Endothelial cell of umbilical vein (primary cell): Measurements from ENCODE around the gene CNTN5. TPM values are rescaled to one million over a fixed set of nuclear protein-coding genes. Genes with fewer than 3 reads are reported as not detected.

ENCODE experiments used
- BruUV-seq: library from RNA; stranded (reverse); fragments of 400-500 nt; replicated peaks from 2 replicates; lab custom pipeline; 2021; lab: Mats Ljungman, UMichigan
- CTCF ChIA-PET: fragments of 300-600, 350-600 bp; sonication (Branson Sonifier 250); formaldehyde crosslinking; loops from one replicate; lab custom pipeline; 2021; ENCODE audit warnings: antibody characterized with exemption, inconsistent platforms; lab: Charles Lee
- POLR2A ChIA-PET: fragments of 300-600, 350-600 bp; sonication (Branson Sonifier 250); formaldehyde crosslinking; loops from one replicate; lab custom pipeline; 2021; ENCODE audit warnings: antibody characterized with exemption, inconsistent platforms; lab: Charles Lee
- DNase-seq: peaks from one replicate; pipeline ENCODE4 v3.0.0-alpha.2; 2011; ENCODE audit warnings: low read depth, low spot score
- FAIRE-seq: peaks from 2 replicates; lab custom pipeline; 2011; peaks lifted over from hg19 to GRCh38; lab: Jason Lieb, UNC
- H2AFZ ChIP-seq: 2 replicates; pipeline ENCODE4 v1.6.0; 2012; ENCODE audit warnings: low read depth, low read length, control low read depth, inconsistent platforms
- H3K27ac ChIP-seq: 2 replicates; pipeline ENCODE4 v1.5.1; 2011; ENCODE audit warnings: low read depth, mild to moderate bottlenecking, control low read depth, low read length, moderate library complexity; ENCODE audit not compliant: insufficient read depth
- H3K27me3 ChIP-seq, 2 experiments: 2 replicates each; pipeline versions ENCODE4 v1.6.0 to v1.6.1; 2011; ENCODE audit warnings: low read length in 2 of 2, mixed read lengths in 1 of 2; ENCODE audit not compliant: control insufficient read depth in 2 of 2, insufficient read depth in 2 of 2
- H3K36me3 ChIP-seq, 2 experiments: 2 replicates in 1 of 2; 3 replicates in 1 of 2; pipeline ENCODE4 v1.5.1; 2011; ENCODE audit warnings: low read length in 2 of 2, mild to moderate bottlenecking in 1 of 2, moderate library complexity in 1 of 2; ENCODE audit not compliant: control insufficient read depth in 2 of 2, insufficient read depth in 2 of 2; ENCODE audit errors: extremely low read depth in 1 of 2
- H3K4me1 ChIP-seq: 3 replicates; pipeline ENCODE4 v1.5.1; 2011; ENCODE audit warnings: mild to moderate bottlenecking, low read length; ENCODE audit not compliant: control insufficient read depth, insufficient read depth; ENCODE audit errors: extremely low read depth
- H3K4me2 ChIP-seq: 2 replicates; pipeline ENCODE4 v1.6.1; 2011; ENCODE audit warnings: low read length, control low read depth, mixed read lengths; ENCODE audit not compliant: insufficient read depth
- H3K4me3 ChIP-seq, 3 experiments: fragments of 200-600 bp in 1 of 3; sonication (generic), shearing (Covaris generic) in 1 of 3; replicated peaks in 1 of 3; 2 replicates each; pipeline ENCODE4 v1.5.1; 2011 to 2016; ENCODE audit warnings: control low read depth in 3 of 3, low read length in 3 of 3, mild to moderate bottlenecking in 2 of 3, inconsistent platforms in 1 of 3, low read depth in 1 of 3, moderate library complexity in 1 of 3; ENCODE audit not compliant: insufficient read depth in 1 of 3
- H3K79me2 ChIP-seq: 2 replicates; pipeline ENCODE4 v1.6.0; 2012; ENCODE audit warnings: low read length, inconsistent platforms; ENCODE audit not compliant: control insufficient read depth, insufficient read depth
- H3K9ac ChIP-seq: replicated peaks from 2 replicates; pipeline ENCODE3; 2011; ENCODE audit warnings: low read length, control low read depth; ENCODE audit not compliant: insufficient read depth; ENCODE audit errors: extremely low read depth
- H3K9me1 ChIP-seq: replicated peaks from 3 replicates; pipeline ENCODE4 v1.6.0; 2011; ENCODE audit warnings: mild to moderate bottlenecking, low read length; ENCODE audit not compliant: control insufficient read depth, insufficient read depth; ENCODE audit errors: extremely low read depth
- H3K9me3 ChIP-seq: replicated peaks from 2 replicates; pipeline ENCODE4 v1.5.1; 2012; ENCODE audit warnings: low read length, inconsistent platforms; ENCODE audit not compliant: control insufficient read depth, insufficient read depth
- H4K20me1 ChIP-seq: replicated peaks from 2 replicates; pipeline ENCODE3; 2011; ENCODE audit warnings: mild to moderate bottlenecking, low read length; ENCODE audit not compliant: control insufficient read depth, insufficient read depth; ENCODE audit errors: extremely low read depth
- EZH2 ChIP-seq: IDR thresholded peaks from 2 replicates; pipeline ENCODE4 v1.6.1; 2012; ENCODE audit warnings: borderline replicate concordance, low read depth, mild to moderate bottlenecking, moderate library complexity, low read length, inconsistent platforms; ENCODE audit not compliant: severe bottlenecking
- FOS ChIP-seq: IDR thresholded peaks from 2 replicates; pipeline ENCODE4 v1.6.1; 2011; ENCODE audit warnings: mild to moderate bottlenecking, low read length, moderate library complexity, borderline replicate concordance; ENCODE audit not compliant: insufficient read depth
- GATA2 ChIP-seq: IDR thresholded peaks from 2 replicates; pipeline ENCODE4 v1.7.0; 2011; ENCODE audit warnings: low read depth, mild to moderate bottlenecking, moderate library complexity, mixed read lengths, low read length; ENCODE audit not compliant: insufficient read length, insufficient read depth
- JUN ChIP-seq: IDR thresholded peaks from 2 replicates; pipeline ENCODE4 v1.6.1; 2011; ENCODE audit warnings: borderline replicate concordance, low read depth; ENCODE audit not compliant: insufficient read length, insufficient read depth
- MYC ChIP-seq: IDR thresholded peaks from one replicate; pipeline ENCODE4 v1.6.1; 2011; ENCODE audit warnings: mild to moderate bottlenecking, low read depth, low read length
- POLR2A ChIP-seq: IDR thresholded peaks from 2 replicates; pipeline ENCODE4 v1.6.1; 2012; ENCODE audit warnings: low read depth, mild to moderate bottlenecking, control low read depth, low read length
- POLR2AphosphoS5 ChIP-seq: IDR thresholded peaks from 2 replicates; pipeline ENCODE4 v1.6.1; 2012; ENCODE audit warnings: low read depth, mild to moderate bottlenecking, control low read depth, low read length, moderate library complexity; ENCODE audit not compliant: insufficient read depth
- dilution Hi-C: fragments of 300-500 bp; cut with MboI; formaldehyde crosslinking; loops from one replicate; pipeline ENCODE4 v1.15.0; 2019; ENCODE audit warnings: low sequenced_read_pairs; ENCODE audit not compliant: extremely low pct_ligation_motif_present
- intact Hi-C: fragments of 100-400 bp; cut with micrococcal nuclease; formaldehyde crosslinking; loops from one replicate; pipeline ENCODE4 v1.10.0; 2022
- polyA plus RNA-seq, 4 experiments: library from polyadenylated mRNA; depleted of rRNA in 3 of 4; stranded (reverse) in 3 of 4; unstranded in 1 of 4; fragments of >200 nt; gene quantifications; 2 replicates each; pipeline versions ENCODE4 v1.2.1 to v1.2.3, GENCODE V29; 2011 to 2012; ENCODE audit warnings: missing spikeins in 1 of 4
- total RNA-seq: library from RNA; stranded (reverse); gene quantifications from 2 replicates; pipeline ENCODE4 v1.2.3, GENCODE V29; 2021
- TF ChIP-seq, protein P1 (sequence below), 2 donors: IDR thresholded peaks; 1 replicate in 1 of 2; 2 replicates in 1 of 2; pipeline ENCODE4 v1.5.1; 2011; ENCODE audit warnings: low read length in 2 of 2, mild to moderate bottlenecking in 2 of 2, moderate library complexity in 2 of 2, control low read depth in 1 of 2, inconsistent platforms in 1 of 2, low read depth in 1 of 2; ENCODE audit not compliant: insufficient read depth in 1 of 2; ENCODE audit errors: extremely low read depth in 1 of 2
- TF ChIP-seq, protein P2 (sequence below): IDR thresholded peaks from 2 replicates; pipeline ENCODE4 v1.6.1; 2011; ENCODE audit not compliant: insufficient read depth, insufficient read length

The CNTN5 gene
- total and polyA plus RNA-seq, 2 donors (not counting 3 experiments of a cell fraction or from before 2014, with no cell fraction given) = not detected

DNA sequence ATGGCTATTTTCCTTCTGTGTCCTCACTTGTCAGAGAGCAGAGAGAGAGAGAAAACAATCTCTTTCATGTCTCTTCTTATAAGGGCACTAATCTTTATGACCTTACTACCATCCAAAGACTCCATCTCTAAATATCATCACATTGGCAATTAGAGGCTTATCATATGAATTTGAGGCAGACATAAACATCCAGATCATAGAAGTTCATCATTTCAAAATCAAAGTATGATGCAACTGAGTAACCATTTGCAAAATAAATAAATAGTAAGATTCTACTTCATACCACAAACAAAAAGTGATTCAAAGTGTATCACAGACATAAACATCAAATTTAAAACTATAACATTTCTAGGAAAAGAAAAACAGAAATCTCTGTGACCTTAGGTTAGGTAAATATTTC lies 1161.6 kb downstream of the CNTN5 start:
- DNase-seq (no peak), FAIRE-seq (no peak)
- no peak overlapping the region for H3K9ac ChIP-seq
- TF ChIP-seq MYC = no peak
- TF ChIP-seq, protein P1, sequence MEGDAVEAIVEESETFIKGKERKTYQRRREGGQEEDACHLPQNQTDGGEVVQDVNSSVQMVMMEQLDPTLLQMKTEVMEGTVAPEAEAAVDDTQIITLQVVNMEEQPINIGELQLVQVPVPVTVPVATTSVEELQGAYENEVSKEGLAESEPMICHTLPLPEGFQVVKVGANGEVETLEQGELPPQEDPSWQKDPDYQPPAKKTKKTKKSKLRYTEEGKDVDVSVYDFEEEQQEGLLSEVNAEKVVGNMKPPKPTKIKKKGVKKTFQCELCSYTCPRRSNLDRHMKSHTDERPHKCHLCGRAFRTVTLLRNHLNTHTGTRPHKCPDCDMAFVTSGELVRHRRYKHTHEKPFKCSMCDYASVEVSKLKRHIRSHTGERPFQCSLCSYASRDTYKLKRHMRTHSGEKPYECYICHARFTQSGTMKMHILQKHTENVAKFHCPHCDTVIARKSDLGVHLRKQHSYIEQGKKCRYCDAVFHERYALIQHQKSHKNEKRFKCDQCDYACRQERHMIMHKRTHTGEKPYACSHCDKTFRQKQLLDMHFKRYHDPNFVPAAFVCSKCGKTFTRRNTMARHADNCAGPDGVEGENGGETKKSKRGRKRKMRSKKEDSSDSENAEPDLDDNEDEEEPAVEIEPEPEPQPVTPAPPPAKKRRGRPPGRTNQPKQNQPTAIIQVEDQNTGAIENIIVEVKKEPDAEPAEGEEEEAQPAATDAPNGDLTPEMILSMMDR (IDR thresholded peaks at IDR 0.05; ENCODE audit: extremely low read depth in 1 of 2, insufficient read depth in 1 of 2, low read depth in 1 of 2, low read length in 2 of 2) = no peak
- TF ChIP-seq FOS = no peak
- TF ChIP-seq EZH2 = no peak
- TF ChIP-seq, protein P2, sequence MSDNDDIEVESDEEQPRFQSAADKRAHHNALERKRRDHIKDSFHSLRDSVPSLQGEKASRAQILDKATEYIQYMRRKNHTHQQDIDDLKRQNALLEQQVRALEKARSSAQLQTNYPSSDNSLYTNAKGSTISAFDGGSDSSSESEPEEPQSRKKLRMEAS = no peak
- no peak for TF ChIP-seq POLR2A
- no peak for TF ChIP-seq JUN
- no peak for TF ChIP-seq GATA2
- TF ChIP-seq POLR2AphosphoS5 = no peak
- CTCF ChIA-PET = no interaction called here
- no peaks in the 10 kb centered on the region for H3K27me3 ChIP-seq
- H3K9me1 ChIP-seq = no peaks in the 10 kb centered on the region
- no peaks in the 10 kb centered on the region for H3K79me2 ChIP-seq
- no peaks in the 10 kb centered on the region for H4K20me1 ChIP-seq
- dilution Hi-C loops (no loop called here), intact Hi-C loops (no loop called here)
- H3K9me3 ChIP-seq = peaks cover 2% of the 10 kb centered on the region
- POLR2A ChIA-PET = no interaction called here
- no peak overlapping the region for H3K4me2 ChIP-seq
- H3K27ac ChIP-seq = no peak overlapping the region
- H3K36me3 ChIP-seq = no peaks in the 10 kb centered on the region
- H3K4me1 ChIP-seq = no peaks in the 10 kb centered on the region
- H2AFZ ChIP-seq = no peak overlapping the region
- no TSS peak for BruUV-seq
- no peak overlapping the region for H3K4me3 ChIP-seq
